Thyroid gland (tissue), 4 donors: ENCODE measurements around the gene HSPA8. TPM values are rescaled to one million over a fixed set of nuclear protein-coding genes. Genes with fewer than 3 reads are reported as not detected.

Experiments used
- DNase-seq, 2 donors: peaks; one replicate each; pipeline ENCODE4 v3.0.0-alpha.2; 2019
- H3K27ac ChIP-seq, 3 donors: fragments of 200-600 bp; sonication (generic); 1 replicate in 2 of 3; 2 replicates in 1 of 3; pipeline ENCODE4 v1.5.1; 2016 to 2019; ENCODE audit warnings: mild to moderate bottlenecking in 1 of 3, moderate library complexity in 1 of 3
- H3K27me3 ChIP-seq: fragments of 200-600 bp; sonication (generic); one replicate; pipeline ENCODE4 v1.5.1; 2019
- H3K36me3 ChIP-seq, 2 donors: fragments of 200-600 bp; sonication (generic); one replicate each; pipeline ENCODE4 v1.5.1; 2016 to 2019
- H3K4me1 ChIP-seq, 2 donors: fragments of 200-600 bp; sonication (generic); one replicate each; pipeline ENCODE4 v1.5.1; 2017 to 2019
- H3K4me3 ChIP-seq, 3 donors: fragments of 200-600 bp; sonication (generic); replicated peaks in 1 of 3; 1 replicate in 2 of 3; 2 replicates in 1 of 3; pipeline ENCODE4 v1.5.1; 2016; ENCODE audit warnings: mild to moderate bottlenecking in 1 of 3
- H3K9me3 ChIP-seq: fragments of 200-600 bp; sonication (generic); one replicate; pipeline ENCODE4 v1.5.1; 2017
- POLR2A ChIP-seq, 2 donors: fragments of 450-650 bp; IDR thresholded peaks; one replicate each; pipeline ENCODE4 v1.6.1; 2017; ENCODE audit warnings: antibody characterized with exemption in 2 of 2, mild to moderate bottlenecking in 2 of 2, moderate library complexity in 1 of 2
- WGBS, 2 donors: methylation state at CpG; one replicate each; pipeline ENCODE4 v1.1.5; 2017; 5-methylcytosine and 5-hydroxymethylcytosine counted together
- intact Hi-C: fragments of 100-400 bp; cut with DNase I; formaldehyde crosslinking; loops from one replicate; pipeline ENCODE4 v1.15.1; 2023
- total RNA-seq, 4 donors: library from RNA; depleted of rRNA; stranded (reverse); fragments of >200 nt; gene quantifications; one replicate each; pipeline ENCODE4 v1.2.3, GENCODE V29; 2016
- TF ChIP-seq, protein P1 (sequence below), 6 experiments: fragments of 200-600 bp in 3 of 6; fragments of 450-650 bp in 3 of 6; sonication (generic) in 3 of 6; IDR thresholded peaks; one replicate each; pipeline ENCODE4 v1.5.1; 2016 to 2019; ENCODE audit warnings: antibody characterized with exemption in 6 of 6, mild to moderate bottlenecking in 2 of 6, inconsistent platforms in 1 of 6, moderate library complexity in 1 of 6

The HSPA8 gene
- 1,000 to 10,000 TPM in 1 of 4 donors, 100 to 1,000 TPM in 3; 641 to 1,030 (median 860) TPM for total RNA-seq

DNA sequence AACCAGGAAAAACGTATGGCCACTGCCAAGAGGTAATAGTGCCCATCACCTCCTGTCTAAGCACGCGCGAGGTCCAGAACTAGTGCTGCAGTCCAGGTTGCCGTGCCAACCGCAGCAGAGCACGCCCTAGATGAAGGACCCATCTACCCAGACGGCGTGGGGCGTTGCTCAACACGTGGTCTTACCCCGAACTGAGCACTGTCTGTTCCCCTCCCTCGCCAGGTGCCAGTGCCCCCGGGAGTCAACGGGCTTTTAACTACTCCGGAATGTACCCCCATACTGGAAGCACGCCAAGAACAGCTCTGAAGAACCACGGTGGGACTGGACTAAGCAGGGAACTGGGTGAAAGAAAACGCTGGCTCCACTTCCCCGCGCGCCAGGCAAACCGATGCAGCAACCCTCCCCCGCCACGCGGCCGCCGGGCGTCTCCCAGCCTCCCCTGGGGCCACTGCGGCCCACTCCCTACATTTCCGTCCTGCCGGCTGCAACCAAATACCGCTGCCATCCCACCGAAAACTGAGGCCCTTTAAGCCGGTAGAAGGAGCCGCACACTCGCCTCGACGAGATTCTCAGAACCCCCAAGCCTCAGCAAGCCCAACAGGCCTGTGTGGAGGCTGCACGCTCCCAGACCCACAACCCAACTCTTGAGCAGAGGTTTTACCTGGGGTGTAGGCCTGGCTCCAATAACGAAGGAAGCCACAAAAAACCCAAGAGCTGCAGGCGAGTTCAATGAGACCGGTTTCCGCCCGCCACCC, at the start of gene HSPA8:
Gene HSPA8, minus strand, starts transcription at position 734 of the 755 bp plus-strand sequence. CDS start 812 bp downstream, outside the sequence.
- intact Hi-C loops: no loop called here
- 0% methylated on average over 32 to 39 of the region's 45 CpGs for WGBS, 2 donors
- Histone ChIP-seq H3K27ac (peak within 1 kb of the TSS; percentile 100), H3K4me3 (peak within 1 kb of the TSS; percentile 51 to 91 (median 89)), H3K27me3 (no peaks in the 10 kb centered on the region), H3K4me1 (peaks cover 37 to 46% of the 10 kb centered on the region in 2 donors), H3K36me3 (peaks cover 43 to 44% of the 10 kb centered on the region in 2 donors), H3K9me3 (no peaks in the 10 kb centered on the region)
- TF ChIP-seq POLR2A (IDR thresholded peaks at IDR 0.05): peak; percentile 93 to 97
- TF ChIP-seq, protein P1, sequence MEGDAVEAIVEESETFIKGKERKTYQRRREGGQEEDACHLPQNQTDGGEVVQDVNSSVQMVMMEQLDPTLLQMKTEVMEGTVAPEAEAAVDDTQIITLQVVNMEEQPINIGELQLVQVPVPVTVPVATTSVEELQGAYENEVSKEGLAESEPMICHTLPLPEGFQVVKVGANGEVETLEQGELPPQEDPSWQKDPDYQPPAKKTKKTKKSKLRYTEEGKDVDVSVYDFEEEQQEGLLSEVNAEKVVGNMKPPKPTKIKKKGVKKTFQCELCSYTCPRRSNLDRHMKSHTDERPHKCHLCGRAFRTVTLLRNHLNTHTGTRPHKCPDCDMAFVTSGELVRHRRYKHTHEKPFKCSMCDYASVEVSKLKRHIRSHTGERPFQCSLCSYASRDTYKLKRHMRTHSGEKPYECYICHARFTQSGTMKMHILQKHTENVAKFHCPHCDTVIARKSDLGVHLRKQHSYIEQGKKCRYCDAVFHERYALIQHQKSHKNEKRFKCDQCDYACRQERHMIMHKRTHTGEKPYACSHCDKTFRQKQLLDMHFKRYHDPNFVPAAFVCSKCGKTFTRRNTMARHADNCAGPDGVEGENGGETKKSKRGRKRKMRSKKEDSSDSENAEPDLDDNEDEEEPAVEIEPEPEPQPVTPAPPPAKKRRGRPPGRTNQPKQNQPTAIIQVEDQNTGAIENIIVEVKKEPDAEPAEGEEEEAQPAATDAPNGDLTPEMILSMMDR (IDR thresholded peaks at IDR 0.05): peak in 2 of 6 experiments; percentile 7 to 9
- peak; percentile 67 to 78 for DNase-seq

DNA sequence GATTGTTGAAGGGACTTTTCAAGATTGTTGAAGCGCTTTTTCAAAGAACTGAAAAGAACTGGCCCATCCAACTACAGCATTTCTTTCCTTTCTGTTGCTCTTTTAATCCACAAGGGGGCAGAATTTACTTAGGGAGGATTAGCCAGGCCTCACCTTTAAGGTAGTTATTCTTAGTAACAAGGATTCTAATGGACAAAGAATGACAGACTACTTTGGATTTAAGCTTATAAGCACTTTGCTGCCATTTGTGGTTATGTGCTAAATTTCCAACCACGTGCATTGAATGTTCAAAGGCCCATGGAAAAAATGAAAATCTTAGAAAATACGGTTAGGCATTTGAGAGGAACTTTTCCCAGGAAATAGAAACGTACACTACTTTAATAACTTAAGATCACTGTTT, 49.5 kb upstream of the HSPA8 start:
- Histone ChIP-seq H3K27ac (no peak overlapping the region), H3K4me3 (no peak overlapping the region), H3K9me3 (no peaks in the 10 kb centered on the region), H3K36me3 (no peaks in the 10 kb centered on the region), H3K27me3 (no peaks in the 10 kb centered on the region), H3K4me1 (peaks cover 0 to 17% of the 10 kb centered on the region in 2 donors)
- TF ChIP-seq POLR2A (IDR thresholded peaks at IDR 0.05): no peak
- TF ChIP-seq, protein P1 (IDR thresholded peaks at IDR 0.05): peak; percentile 27 to 87 (median 72)
- intact Hi-C loops: loop anchor here (5.0 kb wide), 1 partner anchor 136 kb away; no protein-coding TSS in a partner anchor
- 65 to 70% methylated on average over 4 of the region's 4 CpGs for WGBS, 2 donors
- DNase-seq: no peak

DNA sequence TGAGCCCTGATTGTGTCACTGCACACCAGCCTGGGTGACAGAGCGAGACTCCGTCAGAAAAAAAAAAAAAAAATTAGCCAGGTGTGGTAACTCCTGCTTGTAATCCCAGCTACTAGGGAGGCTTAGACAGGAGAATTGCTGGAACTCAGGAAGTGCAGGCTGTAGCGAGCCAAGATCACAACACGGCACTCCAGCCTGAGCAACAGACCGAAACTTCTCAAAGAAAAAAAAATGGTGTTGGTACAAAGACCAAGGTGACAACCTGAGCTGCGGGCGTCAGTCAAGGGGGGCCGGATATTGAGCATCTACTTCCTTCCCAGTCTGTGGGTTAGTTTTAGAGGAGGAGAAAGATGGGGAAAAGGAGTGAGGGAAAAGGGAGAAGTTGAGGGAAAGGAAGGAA, 48.5 kb upstream of the HSPA8 start:
- intact Hi-C loops: loop anchor here (5.0 kb wide), 1 partner anchor 137 kb away; no protein-coding TSS in a partner anchor
- peaks cover 0 to 17% of the 10 kb centered on the region in 2 donors for H3K4me1 ChIP-seq
- peak; percentile 78 to 80 for DNase-seq

DNA sequence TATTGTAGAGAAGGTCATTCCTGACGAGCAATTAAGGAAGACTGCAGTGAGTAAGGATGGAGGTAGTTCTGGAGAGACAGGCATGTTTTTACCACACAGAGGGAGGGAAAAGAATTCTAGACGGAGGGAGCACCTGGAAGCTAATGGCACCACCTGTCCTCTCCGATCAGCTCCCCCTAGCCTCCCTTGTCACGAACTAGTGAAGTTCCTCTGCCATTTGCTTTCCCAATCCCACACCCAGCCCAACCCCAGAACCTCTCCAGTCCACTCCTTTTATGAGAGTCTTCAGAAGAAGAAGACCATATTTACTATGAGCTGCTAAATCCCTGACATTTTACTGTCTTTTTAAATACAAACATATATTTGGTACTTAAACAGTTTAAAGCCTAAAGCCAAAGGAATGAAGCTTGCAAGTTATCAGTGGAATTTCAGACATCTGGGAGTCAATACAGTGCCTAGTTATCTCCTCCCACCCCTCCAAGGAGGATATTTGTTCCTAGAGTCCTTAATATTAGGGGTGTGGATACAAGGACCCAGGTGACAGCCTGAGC, 46.1 kb upstream of the HSPA8 start:
- H3K36me3 ChIP-seq: no peaks in the 10 kb centered on the region
- DNase-seq: no peak
- H3K4me3 ChIP-seq: no peak overlapping the region
- H3K27me3 ChIP-seq: no peaks in the 10 kb centered on the region
- no peaks in the 10 kb centered on the region for H3K9me3 ChIP-seq
- intact Hi-C loops: loop anchor here (10.0 kb wide), 1 partner anchor 377 kb away; no protein-coding TSS in a partner anchor
- WGBS, 2 donors: 93 to 96% methylated on average over 4 of the region's 4 CpGs
- H3K4me1 ChIP-seq: peaks cover 6 to 25% of the 10 kb centered on the region in 2 donors
- TF ChIP-seq, protein P1 (IDR thresholded peaks at IDR 0.05): no peak
- TF ChIP-seq POLR2A (IDR thresholded peaks at IDR 0.05): no peak
- H3K27ac ChIP-seq: no peak overlapping the region

More for the DNA sequence above, 48.5 kb upstream of the HSPA8 start:
- Histone ChIP-seq H3K9me3 (no peaks in the 10 kb centered on the region), H3K4me3 (no peak overlapping the region), H3K27ac (no peak overlapping the region), H3K27me3 (no peaks in the 10 kb centered on the region), H3K36me3 (no peaks in the 10 kb centered on the region)
- TF ChIP-seq POLR2A (IDR thresholded peaks at IDR 0.05): no peak
- TF ChIP-seq, protein P1 (IDR thresholded peaks at IDR 0.05): no peak
- WGBS, 2 donors: 23 to 24% methylated on average over 8 of the region's 8 CpGs
